NCI-H128 (cell line): ENCODE measurements around the gene ATP6AP1.
"Not testable (repeated sequence)": the region's sequence is repeated elsewhere in the genome, so short reads cannot be mapped to it uniquely, and the experiment has no call there.

Experiments
- DNase-seq: peaks from one replicate; lab custom pipeline; 2025; ENCODE audit not compliant: unreplicated experiment; lab: John Stamatoyannopoulos, UW

ATP6AP1 gene

GRCh38 chrX:154398668-154399526, 29.6 kb upstream of the ATP6AP1 start:
- peak; percentile 64 for DNase-seq

DNA sequence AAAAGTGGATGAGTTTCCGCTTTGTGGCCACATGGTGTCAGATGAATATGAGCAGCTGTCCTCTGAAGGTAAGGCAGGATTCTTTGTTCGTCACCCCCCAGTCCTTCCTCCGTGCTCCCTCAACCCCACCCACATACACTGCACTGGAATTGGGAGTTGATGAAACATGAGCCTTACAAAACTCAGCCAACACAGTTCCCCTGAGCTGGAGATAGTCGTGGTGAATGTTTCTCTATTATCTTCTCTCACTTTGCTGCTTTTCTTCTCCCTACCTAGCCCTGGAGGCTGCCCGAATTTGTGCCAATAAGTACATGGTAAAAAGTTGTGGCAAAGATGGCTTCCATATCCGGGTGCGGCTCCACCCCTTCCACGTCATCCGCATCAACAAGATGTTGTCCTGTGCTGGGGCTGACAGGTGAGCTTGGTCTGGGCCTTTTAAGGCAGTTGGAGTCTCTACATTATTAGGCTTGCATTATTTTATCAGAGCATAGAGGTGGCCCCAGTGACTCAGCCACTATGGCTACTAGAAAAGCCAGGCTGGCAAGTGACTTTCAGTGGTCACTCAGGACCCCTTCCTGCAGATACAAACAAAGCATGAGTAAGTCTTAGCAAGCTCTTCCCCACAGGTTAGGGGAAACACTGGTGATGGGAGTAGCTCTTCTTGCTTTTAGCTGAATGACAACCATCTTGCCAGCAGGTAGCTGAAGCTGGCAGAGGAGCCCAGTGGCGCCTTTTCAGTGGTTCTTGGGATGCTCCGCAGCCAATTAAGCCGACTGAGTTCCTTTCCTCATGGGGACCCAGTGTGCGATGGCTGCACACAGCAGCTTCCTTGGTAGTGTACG, 28.7 kb upstream of the ATP6AP1 start:
- DNase-seq, result no peak

DNA sequence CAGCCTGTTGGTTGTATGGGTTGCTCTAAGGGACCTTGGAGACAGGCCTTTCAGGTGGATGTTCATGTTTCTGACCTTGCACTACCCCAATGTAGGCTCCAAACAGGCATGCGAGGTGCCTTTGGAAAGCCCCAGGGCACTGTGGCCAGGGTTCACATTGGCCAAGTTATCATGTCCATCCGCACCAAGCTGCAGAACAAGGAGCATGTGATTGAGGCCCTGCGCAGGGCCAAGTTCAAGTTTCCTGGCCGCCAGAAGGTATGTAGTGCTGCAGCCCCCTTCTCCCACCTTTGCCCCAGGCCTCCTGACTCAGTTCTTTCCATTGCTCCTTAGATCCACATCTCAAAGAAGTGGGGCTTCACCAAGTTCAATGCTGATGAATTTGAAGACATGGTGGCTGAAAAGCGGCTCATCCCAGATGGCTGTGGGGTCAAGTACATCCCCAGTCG, 28.1 kb upstream of the ATP6AP1 start:
- DNase-seq, result not testable (repeated sequence)

- DNase-seq, result no peak
These were observed 27.3 kb upstream of the ATP6AP1 start for GRCh38 chrX:154401045-154401799.

GRCh38 chrX:154401918-154402621, 26.4 kb upstream of the ATP6AP1 start:
- DNase-seq, result no peak

DNA sequence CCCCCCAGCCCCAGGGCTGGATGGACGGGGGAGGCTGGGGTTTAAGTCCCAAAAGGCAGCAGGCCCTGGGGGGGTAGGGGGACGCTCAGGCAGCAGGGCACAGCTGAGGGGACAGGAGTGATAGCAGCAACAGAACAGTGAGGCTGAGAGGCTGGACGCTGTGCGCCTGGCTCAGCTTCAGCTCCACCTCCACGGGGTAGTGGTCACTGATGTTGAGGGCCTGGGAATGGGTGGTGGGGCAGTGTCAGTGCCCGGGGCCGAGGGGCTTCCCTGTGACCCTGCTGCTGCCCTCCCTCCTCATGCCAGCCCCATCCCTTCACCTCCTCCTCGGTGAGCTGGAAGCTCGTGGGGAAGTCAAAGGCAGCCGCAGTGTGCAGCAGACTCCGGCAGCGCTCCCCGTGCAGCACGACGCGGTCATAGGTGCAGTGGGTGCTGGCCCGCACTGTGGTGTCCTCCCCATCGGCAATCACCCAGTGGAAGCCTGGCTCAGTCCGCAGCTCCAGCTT, 25.8 kb upstream of the ATP6AP1 start:
- DNase-seq, result no peak

- DNase-seq, result no peak
These were observed 25.3 kb upstream of the ATP6AP1 start for GRCh38 chrX:154403192-154403591.

DNA sequence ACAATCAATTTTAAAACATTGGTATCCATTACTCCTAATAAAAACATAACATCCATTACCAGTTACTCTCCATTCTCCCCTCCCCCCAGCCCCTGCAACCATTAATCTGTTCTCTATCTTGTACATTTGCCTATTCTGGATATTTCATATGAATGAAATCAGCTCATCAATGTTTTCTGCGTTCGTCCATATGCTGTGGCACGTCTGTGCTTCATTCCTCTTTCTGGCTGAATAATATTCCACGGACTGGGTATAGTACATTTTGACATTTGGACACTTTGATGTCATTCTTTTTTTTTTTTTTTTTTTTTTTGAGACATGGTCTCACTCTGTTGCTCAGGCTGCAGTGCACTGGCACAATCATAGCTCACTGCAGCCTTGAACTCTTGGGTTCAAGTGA, 24.6 kb upstream of the ATP6AP1 start:
- DNase-seq, result no peak

DNA sequence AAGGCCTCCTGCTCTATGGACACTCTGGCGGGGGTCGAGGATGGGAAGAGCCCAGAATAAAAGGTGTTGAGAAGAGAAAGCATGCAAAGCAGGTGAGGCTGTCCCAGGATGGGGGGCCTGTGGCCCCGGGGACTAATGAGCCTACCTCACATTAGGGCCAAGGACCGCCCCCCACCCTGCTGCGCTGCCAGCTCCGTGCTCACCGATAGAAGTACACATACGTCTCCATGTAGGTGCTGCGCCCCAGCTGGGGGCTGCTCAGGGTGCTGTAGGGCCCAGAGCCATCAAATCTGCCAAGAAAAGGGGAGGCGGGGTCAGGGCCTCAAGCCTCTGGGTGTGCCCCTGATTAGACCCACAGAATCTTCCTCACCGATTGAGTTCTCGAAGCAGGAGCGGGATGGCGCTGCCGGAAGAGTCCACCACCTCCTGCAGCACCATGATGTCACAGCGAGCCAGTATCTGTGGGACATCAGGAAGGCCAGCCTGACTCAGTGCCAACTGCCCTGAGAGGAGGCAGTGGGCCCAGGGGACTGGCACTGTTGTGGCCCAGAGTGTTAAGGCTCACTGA, 23.8 kb upstream of the ATP6AP1 start:
- no peak for DNase-seq

DNA sequence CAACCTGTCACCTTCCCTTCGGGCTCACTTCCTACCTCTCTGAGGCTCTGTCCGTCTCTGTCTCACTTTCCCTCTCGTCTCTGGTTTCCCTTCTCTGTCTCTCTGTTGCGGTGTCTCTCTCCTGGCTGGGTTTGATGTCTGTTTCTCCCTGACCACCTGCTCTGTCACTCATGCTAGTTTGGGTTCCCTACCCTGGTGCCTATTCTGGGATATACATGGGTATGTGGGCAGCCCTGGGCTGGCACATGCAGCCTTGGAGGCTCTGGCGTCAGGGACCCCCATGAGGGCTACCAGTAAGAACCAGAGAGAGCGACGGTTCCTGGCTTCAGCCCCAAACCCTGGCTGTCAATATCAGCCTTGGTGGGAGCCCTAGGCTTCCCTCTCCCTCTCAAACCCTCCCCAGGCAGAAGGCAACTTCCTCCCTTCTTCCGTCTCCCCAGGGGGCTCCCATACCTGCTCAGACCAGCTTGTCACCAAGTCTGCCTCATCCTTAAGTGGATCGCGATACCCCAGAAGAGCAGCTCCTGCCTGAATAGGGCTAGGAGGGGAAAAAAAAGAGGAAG, 19.7 kb upstream of the ATP6AP1 start:
- no peak for DNase-seq

DNA sequence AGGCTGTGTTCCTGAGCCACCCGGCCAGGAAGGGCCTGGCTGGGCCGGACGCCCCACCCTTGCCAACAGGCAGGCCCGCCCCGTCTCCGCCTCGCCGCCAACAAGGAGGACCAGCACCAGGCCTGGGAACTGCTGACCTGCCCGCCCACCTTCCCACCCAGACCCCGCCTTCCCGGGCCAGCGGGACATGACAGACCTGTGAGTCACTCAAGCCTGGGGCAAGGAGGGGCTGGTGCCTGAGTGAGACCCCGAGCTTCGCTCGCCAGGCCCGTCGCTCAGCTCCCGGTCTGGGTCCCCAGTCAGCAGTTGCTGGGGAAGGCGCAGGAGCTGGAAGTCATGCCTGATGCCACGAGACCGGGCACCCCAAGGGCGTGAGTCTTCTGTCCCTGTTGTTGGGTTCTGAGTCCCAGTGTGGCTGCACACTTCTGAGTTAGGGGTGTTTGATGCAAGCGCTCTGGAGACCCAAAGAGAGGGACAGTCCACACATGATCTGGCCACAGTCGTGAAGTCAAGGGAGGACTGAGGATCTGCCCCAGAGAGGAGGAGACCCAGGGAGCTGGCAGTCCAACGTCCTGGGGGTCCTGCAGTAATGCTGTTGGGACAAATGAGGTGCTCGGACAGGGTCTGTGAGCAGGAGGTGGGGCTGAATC, 19.1 kb upstream of the ATP6AP1 start, which contains the start of gene DNASE1L1:
DNASE1L1 (minus strand) TSS at position 33 of the 650 bp plus-strand sequence. CDS start 3,686 bp downstream, outside the sequence.
- no peak for DNase-seq

GRCh38 chrX:154411981-154412340, 16.5 kb upstream of the ATP6AP1 start:
- DNase-seq, result peak; percentile 14

DNA sequence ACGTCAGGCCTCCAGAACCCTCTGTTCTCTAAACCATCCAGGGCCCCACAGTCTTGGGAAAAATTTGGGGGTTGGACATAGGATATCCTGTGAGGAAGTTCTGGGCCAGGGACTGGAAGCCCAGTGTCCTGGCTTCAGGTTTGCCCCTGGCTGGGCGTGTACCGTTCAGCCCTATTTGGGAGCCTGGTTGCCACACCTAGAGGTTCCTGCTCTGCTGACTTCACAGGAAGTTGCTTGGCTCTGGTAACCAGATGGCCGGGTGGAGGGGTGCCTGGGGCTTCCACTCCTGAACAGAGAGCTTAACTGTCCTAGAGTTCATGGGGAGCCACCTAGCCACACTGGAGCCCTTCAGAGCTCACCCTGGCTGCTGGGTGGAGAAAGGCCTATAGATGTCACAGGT, 16.0 kb upstream of the ATP6AP1 start:
- no peak for DNase-seq

- no peak for DNase-seq
These were observed 15.3 kb upstream of the ATP6AP1 start for GRCh38 chrX:154413142-154413541.

DNA sequence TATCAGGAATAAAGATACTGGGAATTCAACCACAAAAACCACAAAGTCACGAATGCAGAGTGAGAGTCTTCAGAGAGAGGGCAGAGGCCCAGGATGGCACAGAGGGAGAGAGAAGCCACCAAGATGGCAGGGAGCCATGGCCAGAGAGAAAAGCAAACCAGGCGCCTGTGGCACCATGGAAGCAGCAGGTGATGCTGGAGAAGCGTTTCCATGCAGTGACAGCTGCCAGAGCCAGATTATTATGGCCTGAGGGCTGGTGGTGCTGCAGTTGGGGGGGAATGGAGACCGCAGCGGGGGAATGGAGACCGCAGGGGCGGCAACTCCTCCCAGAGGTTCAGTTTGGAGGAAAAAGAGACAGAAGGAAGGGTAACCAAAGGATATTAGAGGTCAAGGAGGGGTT, 11.3 kb upstream of the ATP6AP1 start:
- DNase-seq, result no peak

DNA sequence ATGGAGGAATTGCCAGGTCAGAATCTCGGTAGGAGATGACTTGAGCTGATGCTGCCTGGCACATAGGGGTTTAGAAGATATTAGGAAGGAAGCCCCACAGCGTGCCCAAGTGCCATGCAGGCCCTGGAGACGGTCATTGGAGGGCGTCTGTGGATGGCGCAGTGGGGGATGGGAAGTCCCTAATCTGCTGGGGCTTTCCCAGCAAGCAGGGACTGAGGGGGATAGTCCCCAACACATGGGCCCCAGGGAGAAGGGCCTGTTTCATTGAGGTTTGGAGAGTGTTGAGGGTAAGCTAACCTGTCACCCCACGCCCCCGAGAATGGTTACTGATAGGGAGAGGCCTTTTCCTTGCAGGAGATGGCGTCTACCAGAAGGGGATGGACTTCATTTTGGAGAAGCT, 9.3 kb upstream of the ATP6AP1 start:
- no peak for DNase-seq

- DNase-seq, result peak; percentile 2
These were observed 8.6 kb upstream of the ATP6AP1 start for GRCh38 chrX:154419688-154420401.

GRCh38 chrX:154420402-154420756, 8.1 kb upstream of the ATP6AP1 start:
- DNase-seq, result no peak
